DMS53 treated with DMSO at 0.1 percent for 48 hours (cell line): ENCODE measurements around the gene GPR142.

Experiments
- DNase-seq: peaks from one replicate; lab custom pipeline; 2025; ENCODE audit not compliant: unreplicated experiment; lab: John Stamatoyannopoulos, UW

Gene GPR142

GRCh38 chr17:74344658-74345057 is 22.6 kb upstream of the GPR142 start:
- no peak for DNase-seq

- DNase-seq, result no peak
Observed at GRCh38 chr17:74345433-74346241, 21.7 kb upstream of the GPR142 start.

GRCh38 chr17:74347646-74348045 is 19.7 kb upstream of the GPR142 start:
- DNase-seq, result no peak

- no peak for DNase-seq
Observed at GRCh38 chr17:74349120-74349519, 18.2 kb upstream of the GPR142 start.

- DNase-seq, result no peak
Observed at GRCh38 chr17:74350486-74350885, 16.8 kb upstream of the GPR142 start.

GRCh38 chr17:74351552-74352210 is 15.6 kb upstream of the GPR142 start:
- no peak for DNase-seq

- DNase-seq, result no peak
Observed at GRCh38 chr17:74353446-74354060, 13.8 kb upstream of the GPR142 start.

- DNase-seq, result no peak
Observed at GRCh38 chr17:74354123-74354522, 13.2 kb upstream of the GPR142 start.

- DNase-seq, result no peak
Observed at GRCh38 chr17:74354561-74354960, 12.7 kb upstream of the GPR142 start.

- DNase-seq, result no peak
Observed at GRCh38 chr17:74355065-74355464, 12.2 kb upstream of the GPR142 start.

- DNase-seq, result no peak
Observed at GRCh38 chr17:74356646-74357465, 10.4 kb upstream of the GPR142 start.

- no peak for DNase-seq
Observed at GRCh38 chr17:74357466-74357809, 9.9 kb upstream of the GPR142 start.

- no peak for DNase-seq
Observed at GRCh38 chr17:74358697-74359096, 8.6 kb upstream of the GPR142 start.

GRCh38 chr17:74359916-74360315 is 7.4 kb upstream of the GPR142 start:
- DNase-seq, result no peak

GRCh38 chr17:74360899-74361229 is 6.4 kb upstream of the GPR142 start:
- no peak for DNase-seq

- peak; percentile 86 for DNase-seq
Observed at GRCh38 chr17:74361230-74362068, 5.9 kb upstream of the GPR142 start, which contains the start of gene BTBD17. BTBD17 (minus strand) TSS chr17:74361868; CDS start chr17:74361819, 49 bp downstream.

- DNase-seq, result no peak
Observed at GRCh38 chr17:74362069-74362405, 5.3 kb upstream of the GPR142 start.

- no peak for DNase-seq
Observed at GRCh38 chr17:74362810-74363498, 4.4 kb upstream of the GPR142 start.

- DNase-seq, result peak; percentile 68
Observed at GRCh38 chr17:74368341-74369081, 1.2 kb downstream of the GPR142 start.
